ENCODE measurements around the gene NSUN4.
"Not testable (repeated sequence)": the region's sequence is repeated elsewhere in the genome, so short reads cannot be mapped to it uniquely, and the experiment has no call there.

The NSUN4 gene

DNA sequence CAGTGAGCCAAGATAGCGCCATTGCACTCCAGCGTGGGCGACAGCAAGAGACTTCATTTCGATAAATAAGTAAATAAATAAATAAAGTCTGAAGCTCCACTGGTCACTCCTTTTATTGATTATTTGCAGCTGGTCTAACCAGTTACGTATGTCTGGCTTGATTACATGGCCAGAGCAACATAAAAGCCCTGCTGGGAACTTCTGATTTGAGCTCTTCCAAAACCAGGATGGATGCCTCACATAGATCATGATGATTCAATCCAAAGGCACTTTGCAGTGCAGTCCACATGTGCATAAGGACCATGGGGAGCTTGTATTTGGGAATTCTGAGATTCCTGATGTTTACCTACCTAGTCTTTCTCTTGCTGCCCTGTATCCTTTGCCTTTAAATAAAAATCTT is 24.0 kb downstream of the NSUN4 start:
- in situ Hi-C loops (cut with HindIII; ENCODE audit: low sequenced_read_pairs): no loop called here

DNA sequence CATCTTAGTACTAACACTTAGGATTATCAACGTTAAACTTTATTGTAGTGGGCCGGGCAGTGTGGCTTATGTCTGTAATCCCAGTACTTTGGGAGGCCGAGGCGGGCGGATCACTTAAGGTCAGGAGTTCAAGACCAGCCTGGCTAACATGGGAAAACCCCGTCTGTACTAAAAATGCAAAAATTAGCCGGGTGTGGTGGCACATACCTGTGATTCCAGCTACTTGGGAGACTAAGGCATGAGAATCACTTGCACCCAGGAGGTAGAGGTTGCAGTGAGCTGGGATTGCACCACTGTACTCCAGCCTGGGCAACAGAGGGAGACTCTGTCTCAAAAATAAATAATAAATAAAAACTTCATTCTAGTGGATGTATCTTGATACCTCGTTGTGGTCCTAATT is 25.2 kb downstream of the NSUN4 start:
- in situ Hi-C loops (cut with HindIII; ENCODE audit: low sequenced_read_pairs): not testable (repeated sequence)

- in situ Hi-C loops (cut with HindIII; ENCODE audit: low sequenced_read_pairs): no loop called here
Observed at GRCh38 chr1:46367072-46367471, 26.5 kb downstream of the NSUN4 start.

DNA sequence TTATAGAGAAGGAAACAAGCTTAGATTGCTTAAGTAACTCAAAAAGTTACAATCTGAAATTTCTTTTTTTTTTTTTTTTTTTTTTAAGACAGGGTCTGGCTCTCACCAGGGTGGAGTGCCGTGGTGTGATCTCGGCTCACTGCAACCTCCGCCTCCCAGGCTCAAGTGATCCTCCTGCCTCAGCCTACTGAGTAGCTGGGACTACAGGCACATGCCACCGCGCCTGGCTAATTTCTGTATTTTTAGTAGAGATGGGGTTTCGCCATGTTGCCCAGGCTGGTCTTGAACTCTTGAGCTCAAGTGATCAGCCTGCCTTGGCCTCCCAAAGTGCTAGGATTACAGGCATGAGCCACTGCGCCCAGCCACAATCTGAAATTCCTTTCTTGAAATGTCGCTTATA is 27.1 kb downstream of the NSUN4 start:
- in situ Hi-C loops (cut with HindIII; ENCODE audit: low sequenced_read_pairs): not testable (repeated sequence)

GRCh38 chr1:46368791-46369190 is 28.2 kb downstream of the NSUN4 start:
- in situ Hi-C loops (cut with HindIII; ENCODE audit: low sequenced_read_pairs): no loop called here

DNA sequence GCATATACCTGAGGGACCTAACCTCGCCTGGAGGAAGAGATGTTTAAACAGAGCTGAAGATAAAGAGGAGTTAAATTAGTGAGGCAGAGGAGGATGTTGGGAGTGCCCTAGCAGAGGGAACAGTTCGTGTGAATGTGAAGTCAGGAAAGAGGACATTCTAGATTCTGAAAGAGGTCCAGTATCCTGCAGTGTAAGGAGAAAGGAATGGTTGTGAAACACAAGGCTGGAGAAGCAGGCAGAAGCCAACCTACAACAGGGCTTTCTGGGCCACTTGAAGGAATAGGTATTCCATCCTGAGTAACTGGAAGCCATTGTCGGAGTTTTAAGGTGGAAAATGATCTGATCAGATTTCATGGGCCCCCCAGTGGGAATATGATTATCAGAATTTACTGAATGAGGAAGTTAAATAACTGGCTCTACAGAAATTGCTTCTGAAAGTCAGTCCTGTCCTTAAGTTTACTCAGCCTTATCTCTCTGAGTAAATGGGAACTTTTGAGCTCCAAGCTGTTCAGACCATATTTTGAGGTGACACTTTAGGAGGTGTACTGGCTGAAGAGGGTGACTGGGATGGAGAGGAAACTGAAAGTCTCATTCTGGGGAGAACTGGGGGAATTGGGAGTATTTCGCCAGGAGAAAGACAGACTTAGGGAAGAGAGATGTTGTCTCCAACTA is 29.1 kb downstream of the NSUN4 start:
- in situ Hi-C loops (cut with HindIII; ENCODE audit: low sequenced_read_pairs): no loop called here

DNA sequence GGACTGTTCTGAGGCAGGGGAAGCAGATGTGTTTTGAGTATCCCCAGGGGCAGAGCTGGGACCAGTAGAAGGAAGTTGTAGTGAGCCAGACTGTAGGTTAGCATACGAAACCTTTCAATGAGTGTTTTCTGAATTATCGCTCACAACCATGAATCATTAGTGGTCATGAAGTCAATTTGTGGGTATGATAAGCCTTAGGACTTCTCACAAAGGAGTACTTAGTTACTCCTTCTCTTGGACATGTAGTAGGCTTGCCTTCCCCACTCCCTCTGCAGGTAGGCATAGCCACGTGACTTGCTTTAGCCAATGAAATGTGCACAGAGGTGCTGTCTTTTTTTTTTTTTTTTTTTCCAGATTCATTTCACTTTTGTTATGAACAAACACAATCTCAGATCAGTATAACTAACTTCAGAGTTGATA is 29.6 kb downstream of the NSUN4 start:
- in situ Hi-C loops (cut with HindIII; ENCODE audit: low sequenced_read_pairs): no loop called here

DNA sequence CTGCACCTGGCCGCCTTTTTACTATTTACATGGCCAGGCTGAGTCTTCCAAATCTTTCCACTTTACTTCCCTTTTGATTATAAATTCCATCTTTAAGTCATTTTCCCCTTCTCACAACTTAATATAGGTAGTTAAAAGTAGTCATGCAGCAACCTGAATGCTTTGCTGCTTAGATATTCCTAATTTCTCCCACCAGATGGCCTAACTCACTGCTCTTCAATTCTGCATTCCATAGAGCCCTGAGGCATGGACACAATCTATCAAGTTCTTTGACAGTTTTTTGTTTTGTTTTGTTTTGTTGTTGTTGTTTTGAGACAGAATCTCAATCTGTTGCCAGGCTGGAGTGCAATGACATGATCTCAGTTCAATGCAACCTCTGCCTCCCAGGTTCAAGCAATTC is 31.8 kb downstream of the NSUN4 start:
- in situ Hi-C loops (cut with HindIII; ENCODE audit: low sequenced_read_pairs): no loop called here

GRCh38 chr1:46379996-46380395 is 39.4 kb downstream of the NSUN4 start:
- in situ Hi-C loops (cut with HindIII; ENCODE audit: low sequenced_read_pairs): no loop called here

DNA sequence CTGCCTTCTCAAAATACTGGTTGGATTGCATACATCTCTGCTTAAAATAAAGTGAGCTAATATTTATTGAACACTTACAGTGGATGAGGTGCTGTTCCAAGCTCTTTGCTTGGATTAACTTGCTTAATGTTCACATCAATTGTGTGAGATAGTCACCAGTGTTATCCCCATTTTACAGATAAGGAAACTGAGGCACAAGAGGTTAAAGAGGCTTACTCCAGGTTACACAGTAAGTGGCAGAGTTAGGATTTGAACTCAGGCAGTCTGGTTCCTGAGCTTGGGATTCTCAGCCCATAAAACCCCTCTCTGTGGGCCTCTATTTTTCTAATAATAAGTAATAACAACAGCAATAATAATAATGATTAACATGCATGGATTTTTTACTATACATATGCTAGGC is 39.9 kb downstream of the NSUN4 start:
- in situ Hi-C loops (cut with HindIII; ENCODE audit: low sequenced_read_pairs): no loop called here

DNA sequence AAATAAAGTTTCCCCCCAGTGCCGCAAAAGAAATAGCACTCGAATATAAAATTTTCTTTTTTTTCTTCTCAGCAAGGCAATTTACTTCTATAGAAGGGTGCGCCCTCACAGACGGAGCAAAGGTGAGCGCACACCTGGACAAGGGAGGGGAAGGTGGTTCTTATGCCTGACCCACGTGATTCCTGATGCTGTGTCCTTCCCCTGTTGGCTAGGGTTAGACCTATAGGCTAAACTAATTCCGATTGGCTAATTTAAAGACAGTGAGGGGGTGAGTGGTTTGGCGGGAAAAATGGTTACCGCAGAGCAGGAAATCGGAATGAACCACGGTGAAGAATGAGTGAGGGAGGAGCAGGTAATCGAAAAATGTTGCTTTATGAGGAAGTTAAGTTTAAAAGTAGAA is 52.9 kb downstream of the NSUN4 start:
- in situ Hi-C loops (cut with HindIII; ENCODE audit: low sequenced_read_pairs): no loop called here

DNA sequence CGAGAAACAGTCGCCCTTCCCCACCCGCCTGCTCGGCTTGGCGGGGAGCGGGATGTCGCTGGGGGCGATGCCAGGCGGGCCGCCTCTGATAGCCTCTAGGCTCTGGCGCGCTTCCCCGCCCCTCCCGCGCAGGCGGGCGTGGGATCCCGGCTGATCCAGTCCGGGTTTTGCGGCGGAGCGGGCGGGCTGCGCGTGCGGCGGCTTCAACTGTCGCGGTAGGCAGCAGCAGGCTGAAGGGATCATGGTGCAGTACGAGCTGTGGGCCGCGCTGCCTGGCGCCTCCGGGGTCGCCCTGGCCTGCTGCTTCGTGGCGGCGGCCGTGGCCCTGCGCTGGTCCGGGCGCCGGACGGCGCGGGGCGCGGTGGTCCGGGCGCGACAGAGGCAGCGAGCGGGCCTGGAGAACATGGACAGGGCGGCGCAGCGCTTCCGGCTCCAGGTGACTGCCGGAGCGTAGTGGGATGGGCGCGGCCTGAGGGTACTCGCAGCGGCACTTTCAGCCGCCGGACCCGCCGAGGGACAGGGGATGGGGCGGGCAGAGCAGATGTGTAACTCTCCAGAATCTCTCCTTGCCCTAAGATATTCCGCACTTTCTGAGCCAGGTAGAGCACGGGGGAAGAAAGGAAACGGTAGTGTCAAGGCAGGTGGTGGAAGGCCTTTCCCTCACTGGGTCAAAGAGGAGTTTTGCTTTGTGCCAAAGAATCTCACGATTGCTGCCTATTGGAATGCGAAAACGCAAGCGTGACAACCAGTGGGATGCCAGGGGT is 53.7 kb downstream of the NSUN4 start, which contains the start of gene FAAH:
Gene FAAH (plus strand): TSS at position 210 of the 764 bp plus-strand sequence. CDS start 32 bp downstream, at position 242.
- in situ Hi-C loops (cut with HindIII; ENCODE audit: low sequenced_read_pairs): no loop called here

GRCh38 chr1:46394872-46395465 is 54.4 kb downstream of the NSUN4 start:
- in situ Hi-C loops (cut with HindIII; ENCODE audit: low sequenced_read_pairs): no loop called here

GRCh38 chr1:46396441-46397398 is 56.1 kb downstream of the NSUN4 start:
- in situ Hi-C loops (cut with HindIII; ENCODE audit: low sequenced_read_pairs): no loop called here

DNA sequence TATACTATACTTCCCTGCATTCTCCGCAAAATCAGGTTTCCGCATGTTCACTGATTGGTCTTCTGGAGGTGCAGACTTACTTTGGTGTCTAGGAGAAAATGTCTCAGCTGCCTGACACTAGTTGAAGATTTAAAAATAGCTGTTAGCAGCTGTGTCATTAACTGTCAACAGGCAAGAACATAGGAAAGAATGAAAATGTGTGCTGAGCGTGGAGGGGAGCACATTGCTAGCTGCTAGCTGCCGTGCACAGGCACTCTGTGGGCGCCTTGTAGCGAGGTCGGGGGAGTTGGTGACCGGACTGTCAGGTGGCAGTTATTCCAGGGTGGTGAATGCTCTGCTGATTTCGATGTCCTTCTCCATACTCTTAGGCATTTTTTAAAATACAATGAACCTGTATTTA is 58.7 kb downstream of the NSUN4 start:
- in situ Hi-C loops (cut with HindIII; ENCODE audit: low sequenced_read_pairs): no loop called here

DNA sequence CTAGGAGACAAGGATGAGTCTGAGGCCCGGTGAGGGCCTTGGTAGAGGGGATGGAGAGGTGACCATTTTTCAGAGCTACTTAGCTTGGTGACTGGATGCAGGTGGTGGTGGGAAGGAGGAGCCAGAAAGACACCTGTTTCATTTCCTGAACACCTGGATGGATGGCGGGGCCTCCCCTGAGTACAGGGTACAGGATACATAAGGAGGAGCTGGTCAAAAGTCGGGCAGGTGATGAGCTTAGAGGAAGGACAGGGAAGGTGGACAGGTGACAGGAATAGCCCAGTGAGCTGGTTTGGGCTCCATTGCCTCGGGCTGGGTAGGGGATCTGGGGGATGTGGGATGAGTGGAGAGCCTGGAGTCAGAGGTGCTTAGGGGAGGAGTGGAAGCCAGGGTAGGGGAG is 59.8 kb downstream of the NSUN4 start:
- in situ Hi-C loops (cut with HindIII; ENCODE audit: low sequenced_read_pairs): no loop called here

GRCh38 chr1:46401154-46401913 is 60.7 kb downstream of the NSUN4 start:
- in situ Hi-C loops (cut with HindIII; ENCODE audit: low sequenced_read_pairs): no loop called here

GRCh38 chr1:46401964-46402626 is 61.5 kb downstream of the NSUN4 start:
- in situ Hi-C loops (cut with HindIII; ENCODE audit: low sequenced_read_pairs): no loop called here

GRCh38 chr1:46403916-46404315 is 63.3 kb downstream of the NSUN4 start:
- in situ Hi-C loops (cut with HindIII; ENCODE audit: low sequenced_read_pairs): no loop called here

All from DLD1 (cell line).